ENCODE measurements around the gene WNT10A. TPM values are rescaled to one million over a fixed set of nuclear protein-coding genes. Genes with fewer than 3 reads are reported as not detected.
A peak's percentile ranks its signal among the peaks of the same experiment; 100 is the strongest.

WNT10A gene
- total RNA-seq, 1 donor from 2014 or later = not detected

- intact Hi-C loops (cut with micrococcal nuclease) = no loop called here
- no peak for DNase-seq
- Histone ChIP-seq H3K9me3 (replicated peaks) (no peaks in the 10 kb centered on the region), H3K27ac (replicated peaks) (no peak overlapping the region), H3K27me3 (ENCODE audit: low read depth) (peaks cover 99% of the 10 kb centered on the region), H3K36me3 (no peaks in the 10 kb centered on the region), H3K4me3 (peak overlapping the region; percentile 65), H3K4me1 (peaks cover 29% of the 10 kb centered on the region)
- no peak for TF ChIP-seq CTCF (IDR thresholded peaks at IDR 0.05; ENCODE audit: borderline replicate concordance)
These were observed 18.9 kb upstream of the WNT10A start for GRCh38 chr2:218861645-218862318.

- no peak for DNase-seq
- Histone ChIP-seq H3K4me1 (peaks cover 22% of the 10 kb centered on the region), H3K9me3 (replicated peaks) (no peaks in the 10 kb centered on the region), H3K27ac (replicated peaks) (no peak overlapping the region), H3K36me3 (no peaks in the 10 kb centered on the region), H3K27me3 (ENCODE audit: low read depth) (peaks cover 99% of the 10 kb centered on the region), H3K4me3 (no peak overlapping the region)
- intact Hi-C loops (cut with micrococcal nuclease) = no loop called here
- TF ChIP-seq CTCF (IDR thresholded peaks at IDR 0.05; ENCODE audit: borderline replicate concordance) = no peak
These were observed 17.6 kb upstream of the WNT10A start for GRCh38 chr2:218863021-218863520.

GRCh38 chr2:218865396-218865795 is 15.3 kb upstream of the WNT10A start:
- Histone ChIP-seq H3K4me3 (no peak overlapping the region), H3K27me3 (ENCODE audit: low read depth) (peaks cover 99% of the 10 kb centered on the region), H3K27ac (replicated peaks) (peak overlapping the region; percentile 33), H3K4me1 (peaks cover 7% of the 10 kb centered on the region), H3K36me3 (no peaks in the 10 kb centered on the region), H3K9me3 (replicated peaks) (no peaks in the 10 kb centered on the region)
- intact Hi-C loops (cut with micrococcal nuclease) = no loop called here
- TF ChIP-seq CTCF (IDR thresholded peaks at IDR 0.05; ENCODE audit: borderline replicate concordance) = no peak
- no peak for DNase-seq

- TF ChIP-seq CTCF (IDR thresholded peaks at IDR 0.05; ENCODE audit: borderline replicate concordance) = no peak
- peaks cover 4% of the 10 kb centered on the region for H3K4me1 ChIP-seq
- no peak for DNase-seq
- intact Hi-C loops (cut with micrococcal nuclease) = no loop called here
- no peaks in the 10 kb centered on the region for H3K9me3 ChIP-seq (replicated peaks)
- H3K27me3 ChIP-seq (ENCODE audit: low read depth) = peaks cover 99% of the 10 kb centered on the region
- no peaks in the 10 kb centered on the region for H3K36me3 ChIP-seq
- H3K27ac ChIP-seq (replicated peaks) = no peak overlapping the region
- H3K4me3 ChIP-seq = no peak overlapping the region
These were observed 14.7 kb upstream of the WNT10A start for GRCh38 chr2:218865999-218866398.

GRCh38 chr2:218867900-218868299 is 12.8 kb upstream of the WNT10A start:
- H3K9me3 ChIP-seq (replicated peaks) = no peaks in the 10 kb centered on the region
- no peak for TF ChIP-seq CTCF (IDR thresholded peaks at IDR 0.05; ENCODE audit: borderline replicate concordance)
- peaks cover 14% of the 10 kb centered on the region for H3K4me1 ChIP-seq
- peak overlapping the region; percentile 52 for H3K27ac ChIP-seq (replicated peaks)
- no peak for DNase-seq
- H3K4me3 ChIP-seq = no peak overlapping the region
- peaks cover 99% of the 10 kb centered on the region for H3K27me3 ChIP-seq (ENCODE audit: low read depth)
- no peaks in the 10 kb centered on the region for H3K36me3 ChIP-seq
- intact Hi-C loops (cut with micrococcal nuclease) = no loop called here
